GM18951 (cell line): ENCODE measurements around the gene MBNL2.

Experiments used
- POLR2A ChIP-seq: IDR thresholded peaks from 4 replicates; pipeline ENCODE4 v1.6.1; 2011; ENCODE audit warnings: mild to moderate bottlenecking; ENCODE audit not compliant: insufficient read length, insufficient read depth; ENCODE audit errors: extremely low read depth
- in situ Hi-C: fragments of 300-500 bp; cut with MboI; formaldehyde crosslinking; loops from one replicate; pipeline ENCODE4 v1.12.0; 2022; ENCODE audit warnings: low sequenced_read_pairs, mixed read lengths, inconsistent platforms; ENCODE audit not compliant: unreplicated experiment

The MBNL2 gene

DNA sequence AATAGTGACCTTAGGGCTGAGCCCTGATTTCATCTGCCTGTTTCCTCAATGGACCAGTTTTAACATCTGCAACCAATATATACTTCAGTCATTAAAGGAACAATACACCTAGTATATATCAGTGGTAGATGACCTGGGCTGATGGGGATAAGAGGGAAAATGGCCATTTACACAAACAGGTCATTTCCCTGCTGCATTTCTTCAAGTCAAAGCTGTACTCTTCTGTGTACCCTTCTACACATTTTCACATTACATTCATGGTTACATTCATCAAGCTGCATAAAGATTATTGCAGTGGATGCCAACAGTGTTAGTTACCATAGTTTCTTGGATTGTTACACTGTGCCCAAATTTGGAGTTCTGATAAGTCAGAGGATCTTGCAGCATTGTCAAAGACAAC lies 130.7 kb downstream of the MBNL2 start:
- in situ Hi-C loops, result no loop called here
- no peak for TF ChIP-seq POLR2A

DNA sequence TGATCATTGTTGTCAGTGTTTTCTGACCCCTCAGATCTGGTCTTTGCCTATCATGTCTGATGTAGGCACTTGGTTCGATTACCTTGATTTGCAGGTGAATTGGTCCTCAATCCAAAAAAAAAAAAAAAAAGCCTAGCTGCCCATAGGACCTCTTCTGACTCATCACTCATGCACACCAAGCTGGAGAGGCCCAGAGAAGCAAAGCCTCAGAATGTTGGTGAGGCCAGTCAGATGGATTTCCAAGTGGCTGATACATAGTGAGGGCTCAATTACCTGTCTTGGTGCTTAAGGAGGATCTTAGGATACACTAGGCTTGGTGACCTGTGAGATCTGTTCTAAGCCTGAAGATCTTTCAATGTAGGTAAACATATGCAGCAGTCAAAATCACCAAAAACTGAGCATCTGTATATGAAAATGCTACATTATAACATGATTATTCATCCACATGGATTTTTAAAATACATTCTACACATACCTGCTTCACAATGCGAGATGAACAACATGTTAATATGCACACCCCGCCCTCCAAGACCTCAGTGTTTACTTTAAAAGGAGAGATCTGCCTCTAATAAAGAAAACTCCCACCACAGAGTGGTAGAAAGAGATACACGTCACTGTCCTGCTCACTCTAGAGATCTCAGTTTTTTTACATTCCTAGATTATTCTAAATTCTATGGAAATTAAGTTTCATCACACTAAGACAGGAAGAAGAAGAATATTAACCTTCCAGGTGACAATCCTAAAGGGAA lies 132.0 kb downstream of the MBNL2 start:
- in situ Hi-C loops, result no loop called here
- TF ChIP-seq POLR2A, result no peak

DNA sequence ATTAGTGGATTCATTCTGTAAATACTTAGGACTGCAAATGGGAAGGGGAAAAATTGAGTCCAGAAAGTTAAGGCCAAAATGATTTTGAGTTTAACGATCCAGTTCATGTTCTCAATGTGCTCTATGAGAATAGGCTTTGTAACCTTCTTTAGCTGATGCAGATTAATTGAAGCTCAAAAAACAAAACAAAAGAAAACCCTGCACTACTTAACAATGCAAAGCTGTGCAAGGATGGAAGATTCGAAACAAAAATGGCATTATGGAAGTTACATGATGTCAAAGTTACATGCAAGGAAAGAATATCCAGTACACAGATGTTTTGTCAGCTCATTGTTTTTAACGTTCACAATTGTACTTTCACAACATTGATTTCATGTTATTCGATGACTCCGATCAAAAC lies 132.7 kb downstream of the MBNL2 start:
- in situ Hi-C loops, result no loop called here

DNA sequence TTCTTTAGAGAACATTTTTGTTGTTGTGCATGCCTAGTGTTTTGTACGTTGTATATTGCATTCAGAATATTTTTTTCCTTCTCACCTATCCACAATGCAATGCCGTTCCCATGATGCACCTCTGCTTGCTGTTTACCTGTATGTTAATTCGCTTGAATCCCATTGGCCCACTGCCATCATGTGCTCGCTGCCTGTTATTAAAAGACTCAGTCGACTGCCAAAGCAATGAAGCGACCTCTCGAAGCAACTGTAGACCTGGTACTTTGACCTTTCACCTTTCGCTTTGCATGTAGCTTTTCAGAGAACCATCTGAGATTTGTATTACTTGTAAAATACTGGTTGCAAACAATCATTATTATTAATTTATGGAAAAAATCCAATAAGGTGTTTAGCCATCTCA lies 134.5 kb downstream of the MBNL2 start:
- in situ Hi-C loops, result no loop called here

More for the DNA sequence above, 132.7 kb downstream of the MBNL2 start:
- TF ChIP-seq POLR2A, result no peak

DNA sequence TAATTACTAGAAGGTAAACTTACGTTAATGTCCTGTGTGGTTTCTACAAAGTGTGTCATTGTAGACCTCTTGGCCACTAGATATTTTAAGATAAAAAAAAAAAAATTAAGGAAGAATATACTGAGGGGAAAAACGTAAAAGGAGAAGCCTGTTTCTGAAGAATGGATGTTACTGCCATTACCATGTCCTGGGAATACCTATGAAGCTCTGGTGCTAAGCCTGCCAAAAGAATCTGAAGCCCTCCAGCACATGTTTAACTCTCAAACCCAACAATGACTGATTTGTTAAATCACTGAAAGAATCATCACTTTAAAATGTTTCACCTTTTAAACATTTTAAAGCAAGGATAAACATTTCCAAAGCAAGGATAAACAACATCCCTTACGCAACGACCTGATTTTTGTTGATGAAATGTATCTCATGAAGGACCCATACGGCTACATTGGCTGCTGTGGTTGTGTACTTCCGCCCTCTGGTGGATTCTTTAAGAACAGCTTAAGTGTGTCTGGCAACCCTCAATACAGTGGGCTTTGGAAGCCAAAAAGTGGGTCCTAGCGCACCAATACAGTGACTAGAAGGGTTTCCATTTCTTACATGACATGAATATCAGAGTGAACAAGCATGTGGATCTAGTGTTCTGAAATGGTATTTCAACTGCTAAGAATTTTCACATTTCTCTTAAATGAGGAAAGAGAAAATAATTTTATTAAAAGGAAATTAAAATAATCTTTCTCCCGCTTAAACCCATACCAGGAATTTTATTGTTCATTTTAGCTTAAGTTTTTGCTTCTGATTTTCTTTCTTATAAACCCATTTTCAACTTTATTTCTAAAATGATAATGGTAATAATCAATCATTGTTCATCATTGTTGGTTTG lies 137.3 kb downstream of the MBNL2 start:
- TF ChIP-seq POLR2A, result no peak
- in situ Hi-C loops, result loop anchor here (10.0 kb wide), 1 partner anchor 245 kb away; no protein-coding TSS in a partner anchor

More for the DNA sequence above, 134.5 kb downstream of the MBNL2 start:
- TF ChIP-seq POLR2A, result no peak

DNA sequence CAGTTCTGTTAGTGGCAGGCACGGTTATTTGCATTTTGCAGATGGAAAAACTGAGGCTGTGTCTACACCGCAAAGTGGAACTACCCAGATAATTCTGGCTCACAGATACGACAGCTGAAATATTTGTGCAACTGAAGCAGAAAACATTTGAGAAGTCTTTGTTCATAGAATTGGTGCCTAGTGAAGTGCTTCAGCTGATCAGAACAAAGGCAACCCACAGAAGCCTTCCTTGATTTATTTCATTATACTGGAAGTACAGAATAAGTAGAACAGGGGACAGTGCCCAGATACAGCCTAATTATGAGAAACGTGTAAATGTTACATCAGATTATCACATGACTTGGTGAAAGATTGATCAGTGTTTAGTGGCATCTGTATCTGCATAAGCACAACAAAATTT lies 138.5 kb downstream of the MBNL2 start:
- in situ Hi-C loops, result loop anchor here (10.0 kb wide), 1 partner anchor 246 kb away; no protein-coding TSS in a partner anchor
- TF ChIP-seq POLR2A, result no peak

DNA sequence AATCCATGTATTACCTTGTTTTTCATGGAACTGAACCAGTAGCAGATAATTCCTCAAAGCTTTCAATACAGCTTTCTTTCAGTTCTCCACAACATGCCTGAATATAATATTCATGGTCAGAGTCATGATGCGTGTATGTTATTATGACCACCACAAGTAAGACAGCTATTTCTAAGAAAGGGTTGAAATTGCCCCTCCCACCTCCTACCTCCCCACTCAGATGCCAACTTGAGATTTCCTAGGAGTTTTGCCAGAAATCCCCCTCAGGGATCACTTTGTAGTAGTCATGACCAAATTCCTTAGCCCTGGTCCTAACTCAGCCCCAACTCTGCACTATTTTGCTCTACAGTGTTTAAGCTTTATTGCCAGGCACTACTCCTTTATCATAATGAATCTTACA lies 141.9 kb downstream of the MBNL2 start:
- no peak for TF ChIP-seq POLR2A

DNA sequence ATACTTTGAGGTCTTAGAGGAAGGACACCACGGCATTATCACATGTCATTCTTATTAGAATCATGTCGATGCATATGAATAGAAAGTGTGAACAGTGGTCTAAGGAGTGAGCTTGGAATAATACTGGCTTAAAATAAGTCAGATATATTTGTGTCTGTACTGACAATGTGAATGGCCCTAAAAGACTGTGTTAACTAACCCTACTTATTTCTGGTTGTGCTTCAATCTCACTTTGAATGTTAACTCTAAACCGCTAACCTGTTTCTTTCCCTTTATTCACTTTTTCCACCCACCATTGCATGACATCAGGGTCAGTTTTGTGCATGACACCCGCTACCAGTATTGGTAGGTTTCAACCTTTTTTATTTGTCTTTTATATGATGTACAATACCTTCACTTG lies 142.7 kb downstream of the MBNL2 start:
- in situ Hi-C loops, result loop anchor here (10.0 kb wide), 1 partner anchor 250 kb away; no protein-coding TSS in a partner anchor
- TF ChIP-seq POLR2A, result no peak

More for the DNA sequence above, 141.9 kb downstream of the MBNL2 start:
- in situ Hi-C loops, result loop anchor here (10.0 kb wide), 1 partner anchor 249 kb away; no protein-coding TSS in a partner anchor

DNA sequence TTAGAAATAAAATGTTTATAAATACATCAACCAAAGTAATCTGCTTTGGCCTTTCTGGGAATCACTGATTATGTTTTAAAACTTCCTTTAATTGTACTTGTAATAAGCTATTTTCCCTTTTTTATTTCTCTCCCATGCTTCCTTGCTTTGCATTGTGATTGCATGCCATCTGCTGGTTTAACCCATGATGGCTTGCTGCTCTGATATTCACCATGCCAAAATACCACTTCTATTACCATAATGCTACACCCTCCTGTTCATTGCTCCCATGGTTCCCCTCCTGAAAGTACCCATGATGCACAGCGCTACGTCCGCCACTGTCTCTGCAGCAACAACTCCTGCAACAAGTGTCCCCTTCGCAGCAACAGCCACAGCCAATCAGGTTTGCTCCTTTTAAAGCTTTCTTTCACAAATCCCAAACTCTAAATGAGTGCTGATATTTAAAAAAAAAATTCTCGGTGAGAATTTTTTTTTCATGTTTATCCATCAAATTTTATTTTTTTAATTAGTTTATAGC lies 144.1 kb downstream of the MBNL2 start:
- no peak for TF ChIP-seq POLR2A
- in situ Hi-C loops, result loop anchor here (10.0 kb wide), 1 partner anchor 251 kb away; no protein-coding TSS in a partner anchor

DNA sequence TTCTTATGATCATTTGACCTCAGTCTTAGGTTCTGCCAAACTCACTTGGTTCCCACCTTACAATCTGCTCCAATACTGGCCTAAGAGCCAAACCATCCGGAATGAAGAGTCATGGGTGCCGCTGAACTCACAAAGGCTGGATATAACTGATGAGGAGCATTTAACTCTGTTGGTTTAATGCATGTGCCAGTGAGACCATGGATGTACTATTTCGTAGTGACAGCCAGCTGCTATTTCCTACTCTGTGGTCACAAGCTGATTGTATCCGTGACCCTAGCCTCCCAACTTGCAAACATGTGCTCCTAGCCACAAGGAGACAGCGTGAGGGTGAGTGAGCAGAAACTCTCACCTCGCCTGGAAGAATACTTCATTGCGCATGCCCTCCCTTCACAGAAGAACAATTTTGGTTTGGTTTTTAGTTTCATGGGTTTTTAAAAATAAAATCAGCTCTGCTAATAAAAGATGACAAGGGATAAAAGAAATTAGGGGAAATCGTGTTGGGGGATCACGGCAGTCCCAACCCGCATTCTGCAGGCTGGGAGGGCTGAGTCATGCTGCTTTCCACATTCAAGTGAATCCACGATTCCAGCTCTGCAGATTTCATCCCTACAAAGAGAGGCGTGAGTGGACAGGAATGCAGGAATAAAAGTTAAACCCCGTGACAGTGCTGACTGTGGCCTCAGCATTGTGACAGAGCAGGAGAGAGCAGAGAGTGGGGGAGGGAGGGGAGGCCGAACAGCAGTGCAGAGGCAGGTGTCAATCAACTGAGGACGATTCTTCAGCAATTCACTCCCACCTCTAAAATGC lies 145.1 kb downstream of the MBNL2 start:
- in situ Hi-C loops, result loop anchor here (10.0 kb wide), 1 partner anchor 252 kb away; no protein-coding TSS in a partner anchor
- TF ChIP-seq POLR2A, result no peak

DNA sequence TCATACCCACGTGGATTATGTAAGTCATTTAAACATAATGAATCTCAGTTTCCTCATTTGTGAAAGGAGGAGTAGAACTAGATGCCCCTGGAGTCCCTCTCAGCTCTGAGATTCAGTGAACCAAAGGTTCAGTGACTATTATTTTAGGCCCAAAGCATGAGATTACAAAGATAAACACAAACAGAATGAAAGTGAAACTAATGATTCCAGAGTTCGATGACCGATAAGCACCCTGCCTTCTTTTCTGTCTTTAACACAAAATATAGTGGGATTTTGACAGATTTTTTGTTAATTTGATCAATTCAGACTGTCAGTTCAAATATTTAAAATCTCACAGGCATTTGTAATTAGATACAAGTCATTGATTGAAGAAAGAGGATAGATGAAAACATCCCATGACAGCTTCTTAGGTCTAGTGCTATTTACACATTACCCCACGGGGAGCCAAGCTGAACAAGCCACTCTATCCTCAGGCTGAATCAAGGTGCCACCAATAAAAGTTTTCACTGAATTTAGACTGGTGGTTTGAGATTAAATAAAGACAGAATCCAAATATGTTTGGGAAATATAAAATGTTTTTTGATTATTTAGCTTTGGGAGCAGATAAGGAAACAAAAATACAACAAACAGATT lies 147.2 kb downstream of the MBNL2 start:
- in situ Hi-C loops, result loop anchor here (10.0 kb wide), 1 partner anchor 255 kb away; no protein-coding TSS in a partner anchor
- TF ChIP-seq POLR2A, result no peak
